NCI-H226 (cell line): ENCODE results near the gene HSFX4.
"Not testable (repeated sequence)": the region's sequence is repeated elsewhere in the genome, so short reads cannot be mapped to it uniquely, and the experiment has no call there.

Source experiments
- DNase-seq: peaks from one replicate; pipeline ENCODE4 v3.0.0-alpha.2; 2015

The HSFX4 gene

DNA sequence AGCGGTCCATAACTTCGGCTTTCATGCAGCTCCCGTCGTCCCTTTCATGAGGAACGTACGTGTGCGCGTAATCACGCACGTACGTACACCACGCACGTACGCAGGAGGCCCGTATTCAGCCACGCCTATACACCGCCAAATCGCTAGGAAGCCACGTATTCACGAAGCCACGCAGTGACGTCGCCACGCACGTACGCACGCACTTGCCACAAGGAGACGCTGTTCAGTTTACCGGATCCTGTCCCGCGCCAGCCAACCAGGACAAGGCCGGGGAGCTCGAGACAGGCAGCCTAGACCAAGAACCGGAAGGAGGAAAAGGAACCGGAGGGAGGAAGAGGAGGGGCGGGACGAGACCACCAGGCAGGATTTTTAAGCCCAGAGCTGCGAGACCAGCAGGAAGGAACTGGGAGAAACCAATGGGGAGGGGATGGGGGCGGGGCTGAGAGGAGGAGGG is 9.1 kb downstream of the HSFX4 start, which contains the start of gene EOLA2:
TSS of gene EOLA2 (minus strand) at position 65 of the 454 bp plus-strand sequence. CDS start 4,617 bp downstream, outside the sequence.
- DNase-seq: peak; percentile 93

GRCh38 chrX:149938881-149939654 is 9.7 kb downstream of the HSFX4 start:
- peak; percentile 66 for DNase-seq

DNA sequence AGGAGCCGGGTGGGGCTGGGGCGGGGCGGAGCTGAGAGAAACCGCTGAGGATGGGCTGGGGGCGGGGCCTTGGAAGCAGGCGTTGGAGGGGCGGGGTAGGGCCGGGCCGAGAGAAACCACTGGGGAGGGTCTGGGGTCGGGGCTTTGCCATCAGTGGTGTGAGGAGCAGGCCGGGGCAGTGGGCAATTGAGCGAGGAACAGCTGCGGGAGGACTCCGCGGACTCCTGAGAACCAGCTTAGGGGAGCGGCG is 10.2 kb downstream of the HSFX4 start:
- no peak for DNase-seq

DNA sequence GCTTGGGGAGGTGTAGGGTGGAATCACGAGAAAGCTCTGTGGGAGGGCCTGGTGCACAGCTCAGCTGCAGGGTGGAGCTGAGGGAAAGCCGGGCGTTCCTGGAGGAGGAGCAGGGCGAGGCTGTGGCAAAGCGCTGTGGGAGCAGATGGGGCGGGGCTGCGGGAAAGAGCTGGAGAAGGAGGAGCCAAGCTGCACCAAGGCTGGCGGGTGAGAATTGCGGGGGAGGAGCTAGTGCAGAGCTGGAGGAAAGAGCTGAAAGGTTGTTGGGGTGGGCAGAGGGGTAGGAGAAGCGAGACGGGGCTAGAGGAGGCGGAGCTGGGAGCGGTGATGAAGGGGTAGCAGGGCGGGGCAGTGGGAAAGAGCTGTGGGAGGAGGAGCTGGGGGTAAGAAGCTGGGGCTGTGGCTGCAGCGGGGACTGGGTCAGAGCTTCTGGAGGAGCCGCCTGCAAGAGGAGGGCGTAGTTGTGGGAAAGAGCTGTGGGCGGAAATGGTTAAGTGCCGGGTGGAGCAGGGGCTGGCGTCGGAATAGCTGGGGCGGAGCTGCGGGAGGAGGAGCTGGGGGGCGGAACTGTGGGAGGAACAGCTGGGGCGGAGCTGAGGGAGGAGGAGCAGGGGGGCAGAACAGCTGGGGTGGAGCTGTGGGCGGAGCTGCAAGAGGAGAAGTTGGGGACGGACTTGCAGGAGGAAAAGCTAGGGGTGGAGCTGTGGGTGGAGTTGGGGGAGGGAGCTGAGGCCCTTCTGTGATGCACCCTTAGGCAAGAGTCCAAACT is 10.7 kb downstream of the HSFX4 start:
- DNase-seq: peak; percentile 82

DNA sequence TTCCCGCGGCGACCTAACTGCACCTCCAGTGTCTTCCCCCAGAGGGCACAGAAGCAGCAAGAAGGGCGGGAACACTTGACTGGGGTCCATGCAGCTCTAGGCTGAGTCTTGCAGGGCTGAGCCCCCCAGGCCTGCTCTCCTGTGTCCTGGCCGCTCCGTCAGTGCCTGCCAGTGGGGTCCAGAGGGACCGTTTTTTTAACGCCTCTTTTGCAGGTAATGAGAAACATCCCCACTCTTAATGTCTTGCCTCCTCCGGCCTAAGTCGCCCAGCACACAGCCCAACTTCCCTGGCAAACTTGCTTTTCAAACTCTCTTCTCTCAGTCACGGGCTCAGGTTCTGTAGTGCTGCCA is 11.3 kb downstream of the HSFX4 start:
- DNase-seq: not testable (repeated sequence)

DNA sequence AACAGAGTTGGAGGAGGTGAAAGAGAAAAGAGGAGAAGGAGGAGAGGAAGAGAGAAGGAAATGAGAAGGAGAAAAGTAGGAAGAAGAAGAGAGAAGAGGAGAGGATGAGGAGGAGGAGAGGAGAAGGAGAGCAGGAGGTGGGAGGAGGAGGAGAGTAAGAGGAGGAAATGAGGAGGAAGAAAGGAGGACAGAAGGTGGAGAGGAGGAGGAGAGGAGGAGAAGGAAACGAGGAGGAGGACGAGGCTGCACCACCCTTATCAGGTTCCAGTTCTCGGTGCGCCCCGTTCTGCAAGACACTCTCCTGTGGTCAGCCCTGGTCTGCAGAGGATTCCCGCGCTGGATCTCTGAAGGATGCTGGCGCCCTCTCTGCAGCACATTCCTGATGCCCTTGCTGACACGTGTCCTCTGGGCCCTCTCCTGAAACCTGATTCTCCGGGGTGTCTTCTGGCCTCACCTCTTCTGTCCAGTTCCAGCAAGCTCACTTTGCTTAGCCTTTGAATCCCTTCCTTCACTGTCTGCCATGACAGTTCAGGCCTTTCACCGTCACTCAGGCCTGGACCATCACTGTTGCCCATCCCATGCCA is 15.8 kb downstream of the HSFX4 start:
- not testable (repeated sequence) for DNase-seq

DNA sequence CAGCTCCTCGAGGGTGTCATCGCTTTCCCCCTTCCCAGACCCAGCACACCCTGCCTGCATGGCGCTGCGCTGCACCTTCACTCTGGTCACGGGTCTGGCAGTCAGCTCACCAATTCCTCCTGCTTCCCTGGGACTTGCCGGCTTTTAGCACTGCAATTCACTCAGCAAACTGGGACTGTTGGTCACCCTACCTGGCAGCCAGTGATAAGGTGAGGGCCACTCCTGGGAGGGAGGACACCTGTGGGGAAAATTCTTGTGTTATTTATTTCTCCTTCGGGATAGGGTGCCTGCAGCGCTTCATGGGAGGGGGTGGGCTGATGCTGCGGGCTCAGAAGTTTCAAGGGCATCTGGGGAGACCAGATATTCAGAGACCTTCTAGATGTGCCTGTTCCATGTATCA is 16.4 kb downstream of the HSFX4 start:
- DNase-seq: not testable (repeated sequence)

DNA sequence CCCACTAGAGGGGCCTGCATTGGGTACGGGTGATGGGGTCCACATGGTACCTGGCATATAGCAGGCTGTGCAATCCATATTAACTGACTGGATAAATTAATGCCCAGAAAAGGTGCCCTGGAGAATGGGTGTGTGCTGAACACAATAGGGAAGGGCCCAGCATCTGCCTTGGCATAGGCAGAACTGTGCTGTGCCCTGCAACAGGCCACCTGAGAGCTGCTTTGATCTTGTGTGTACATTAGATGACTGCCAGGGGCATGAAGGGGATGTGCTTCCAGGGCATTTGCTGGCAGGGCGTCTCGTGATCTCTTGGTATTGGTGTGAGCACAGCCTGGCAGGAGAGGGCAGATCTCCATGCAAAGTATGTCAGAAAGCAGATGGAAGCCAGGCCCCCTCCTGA is 17.6 kb downstream of the HSFX4 start:
- DNase-seq: not testable (repeated sequence)

DNA sequence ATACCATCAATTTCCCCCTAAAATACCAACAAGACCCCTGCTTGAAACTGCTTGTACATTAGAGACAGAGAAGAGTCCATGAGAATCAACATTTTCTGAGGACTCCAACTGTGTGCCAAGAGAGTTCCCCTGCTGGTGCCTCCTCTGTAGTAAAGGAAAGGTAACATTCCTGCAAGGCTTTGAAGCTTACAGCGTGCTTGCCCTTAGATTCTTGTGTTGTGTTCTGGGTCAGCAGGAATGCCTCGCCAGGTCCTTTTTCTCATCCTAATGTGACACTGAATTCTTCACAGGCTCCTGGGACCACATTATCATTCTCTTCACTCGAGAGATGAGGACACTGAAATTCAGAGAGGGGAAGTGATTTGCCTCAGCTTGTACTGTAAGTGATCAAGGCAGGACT is 18.6 kb downstream of the HSFX4 start:
- DNase-seq: no peak

GRCh38 chrX:149949743-149950436 is 20.5 kb downstream of the HSFX4 start:
- no peak for DNase-seq

- DNase-seq: no peak
Observed at GRCh38 chrX:149950681-149951080, 21.3 kb downstream of the HSFX4 start.

GRCh38 chrX:149961572-149961971 is 32.2 kb downstream of the HSFX4 start:
- DNase-seq: no peak

GRCh38 chrX:149962010-149962409 is 32.6 kb downstream of the HSFX4 start:
- no peak for DNase-seq

GRCh38 chrX:149962859-149963757 is 33.7 kb downstream of the HSFX4 start:
- peak; percentile 53 for DNase-seq

DNA sequence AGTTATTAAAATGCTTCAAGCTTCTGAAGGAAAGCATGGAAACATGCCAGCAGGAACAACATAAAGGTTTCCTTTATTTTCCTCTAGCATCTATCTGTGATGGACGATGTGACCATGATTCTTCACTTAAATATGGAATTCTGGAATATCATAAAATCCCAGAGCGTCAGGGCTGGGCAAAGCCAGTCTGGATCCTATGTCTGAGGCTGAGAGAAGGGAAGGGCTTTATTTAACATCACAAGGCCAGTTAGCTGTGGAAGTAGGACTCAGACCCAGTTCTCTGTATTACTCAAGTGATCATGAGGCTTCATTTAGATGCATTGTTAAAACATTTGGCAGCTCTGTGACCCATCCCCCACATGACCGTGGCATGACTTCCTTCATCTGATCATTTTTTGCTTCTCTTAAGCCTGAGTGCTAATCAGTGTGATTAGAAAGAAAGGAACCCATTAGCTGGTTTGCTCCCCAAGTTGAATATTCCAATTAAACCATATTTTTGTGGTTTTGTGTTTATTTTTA is 49.8 kb downstream of the HSFX4 start:
- DNase-seq: no peak
